Progenitor cell of endocrine pancreas (in vitro differentiated cells): ENCODE data around the gene ANKRD66. TPM values are rescaled to one million over a fixed set of nuclear protein-coding genes. Genes with fewer than 3 reads are reported as not detected.

Source experiments
- DNase-seq: peaks from one replicate; pipeline ENCODE4 v3.0.0; 2021; ENCODE audit warnings: low spot score; ENCODE audit not compliant: unreplicated experiment
- H3K27ac Mint-ChIP-seq: 2 replicates; pipeline ENCODE4 v1.8.0; 2021; ENCODE audit warnings: mild to moderate bottlenecking, moderate library complexity, mixed read lengths
- H3K27me3 Mint-ChIP-seq: 2 replicates; pipeline ENCODE4 v1.8.0; 2021; ENCODE audit warnings: mixed read lengths
- H3K36me3 Mint-ChIP-seq: 2 replicates; pipeline ENCODE4 v1.8.0; 2022; ENCODE audit warnings: mixed read lengths; ENCODE audit not compliant: insufficient read depth
- H3K4me1 Mint-ChIP-seq: 2 replicates; pipeline ENCODE4 v1.8.0; 2021; ENCODE audit warnings: low read depth, mixed read lengths
- H3K4me3 Mint-ChIP-seq: 2 replicates; pipeline ENCODE4 v1.8.0; 2021; ENCODE audit warnings: low read depth, mild to moderate bottlenecking, moderate library complexity, mixed read lengths
- H3K9me3 Mint-ChIP-seq: 2 replicates; pipeline ENCODE4 v1.8.0; 2021; ENCODE audit warnings: low read depth, mixed read lengths
- CTCF ChIP-seq: fragments of 200-600 bp; sonication (generic); IDR thresholded peaks from one replicate; pipeline ENCODE4 v1.5.0; 2021; ENCODE audit warnings: antibody characterized with exemption, mild to moderate bottlenecking; ENCODE audit not compliant: unreplicated experiment
- long read RNA-seq: library from polyadenylated mRNA; unstranded; transcript quantifications from one replicate; pipeline ENCODE4 v2.0.0, GENCODE V29; 2020
- total RNA-seq: library from RNA; stranded (reverse); gene quantifications from 2 replicates; pipeline ENCODE4 v1.2.1, GENCODE V29; 2021

The ANKRD66 gene
- total RNA-seq, result not detected in 2 replicates
- long read RNA-seq, result 0 reads

- DNase-seq, result no peak
- no peaks in the 10 kb centered on the region for H3K9me3 Mint-ChIP-seq
- H3K27ac Mint-ChIP-seq, result no peak within 1 kb of the TSS
These were observed at the start of gene ANKRD66 for GRCh38 chr6:46746696-46747095. TSS of gene ANKRD66 (plus strand) at chr6:46746933. CDS start at chr6:46751949, 5,016 bp downstream.

GRCh38 chr6:46699970-46700369 lies 46.8 kb upstream of the ANKRD66 start:
- Mint-ChIP-seq H3K4me1 (peaks cover 10% of the 10 kb centered on the region), H3K36me3 (no peaks in the 10 kb centered on the region), H3K4me3 (no peak overlapping the region), H3K27ac (no peak overlapping the region), H3K27me3 (peaks cover 49% of the 10 kb centered on the region), H3K9me3 (no peaks in the 10 kb centered on the region)
- no peak for DNase-seq
- no peak for TF ChIP-seq CTCF

More at GRCh38 chr6:46746696-46747095, at the start of gene ANKRD66:
- TF ChIP-seq CTCF, result no peak
- H3K36me3 Mint-ChIP-seq, result no peaks in the 10 kb centered on the region
- peaks cover 21% of the 10 kb centered on the region for H3K27me3 Mint-ChIP-seq
- H3K4me1 Mint-ChIP-seq, result no peaks in the 10 kb centered on the region
- no peak within 1 kb of the TSS for H3K4me3 Mint-ChIP-seq

GRCh38 chr6:46704562-46704961 lies 42.2 kb upstream of the ANKRD66 start:
- Mint-ChIP-seq H3K4me3 (no peak overlapping the region), H3K27me3 (peaks cover 49% of the 10 kb centered on the region), H3K9me3 (peaks cover 3% of the 10 kb centered on the region), H3K4me1 (no peaks in the 10 kb centered on the region), H3K36me3 (no peaks in the 10 kb centered on the region), H3K27ac (no peak overlapping the region)
- DNase-seq, result no peak
- TF ChIP-seq CTCF, result no peak

GRCh38 chr6:46706464-46706863 lies 40.3 kb upstream of the ANKRD66 start:
- DNase-seq, result no peak
- Mint-ChIP-seq H3K9me3 (peaks cover 3% of the 10 kb centered on the region), H3K36me3 (no peaks in the 10 kb centered on the region), H3K4me3 (no peak overlapping the region), H3K27me3 (peaks cover 46% of the 10 kb centered on the region), H3K4me1 (no peaks in the 10 kb centered on the region), H3K27ac (no peak overlapping the region)
- TF ChIP-seq CTCF, result no peak

- Mint-ChIP-seq H3K4me1 (no peaks in the 10 kb centered on the region), H3K27ac (no peak overlapping the region), H3K4me3 (no peak overlapping the region), H3K9me3 (peaks cover 3% of the 10 kb centered on the region), H3K27me3 (peaks cover 17% of the 10 kb centered on the region), H3K36me3 (no peaks in the 10 kb centered on the region)
- DNase-seq, result no peak
- no peak for TF ChIP-seq CTCF
These were observed 35.2 kb upstream of the ANKRD66 start for GRCh38 chr6:46711491-46711890.
